Measurements from ENCODE around the gene CTSD. TPM values are rescaled to one million over a fixed set of nuclear protein-coding genes. Genes with fewer than 3 reads are reported as not detected.

The CTSD gene
- total RNA-seq, 1 experiment from 2014 or later = 199 TPM

GRCh38 chr11:1752907-1753228 lies 10.9 kb downstream of the CTSD start (continued):
- TF ChIP-seq FOXP1 (CRISPR knock-in tag; IDR thresholded peaks at IDR 0.05; ENCODE audit: borderline replicate concordance) (no peak), ZNF232 (CRISPR knock-in tag; IDR thresholded peaks at IDR 0.05) (no peak)

GRCh38 chr11:1751999-1752906 lies 11.5 kb downstream of the CTSD start:
- H3K27me3 Mint-ChIP-seq (ENCODE audit: low read depth) = peaks cover 34% of the 10 kb centered on the region
- no peak for DNase-seq (ENCODE audit: low spot score)
- no peak overlapping the region for H3K27ac Mint-ChIP-seq
- no peaks in the 10 kb centered on the region for H3K36me3 Mint-ChIP-seq
- ChIA-PET POLR2A (no interaction called here), CTCF (interaction anchor here (1.2 to 4.4 kb wide), 3 partner anchors 59 to 100 kb away, joined by 3 to 32 read pairs (median 6); no protein-coding TSS in a partner anchor)
- H3K4me1 Mint-ChIP-seq = peaks cover 12% of the 10 kb centered on the region
- no peaks in the 10 kb centered on the region for H3K9me3 Mint-ChIP-seq
- no peak overlapping the region for H3K4me3 Mint-ChIP-seq
- TF ChIP-seq CDX4 (CRISPR knock-in tag; IDR thresholded peaks at IDR 0.05; ENCODE audit: borderline replicate concordance) (no peak), NR2C2 (CRISPR knock-in tag; IDR thresholded peaks at IDR 0.05) (no peak), ELF4 (CRISPR knock-in tag; IDR thresholded peaks at IDR 0.05; ENCODE audit: low read depth) (no peak), ARID4B (CRISPR knock-in tag; IDR thresholded peaks at IDR 0.05; ENCODE audit: borderline replicate concordance) (no peak), ZBTB21 (CRISPR knock-in tag; IDR thresholded peaks at IDR 0.05; ENCODE audit: borderline replicate concordance) (no peak), ZNF263 (CRISPR knock-in tag; IDR thresholded peaks at IDR 0.05; ENCODE audit: low read depth) (no peak), GABPB1 (CRISPR knock-in tag; IDR thresholded peaks at IDR 0.05) (no peak), NFATC4 (CRISPR knock-in tag; IDR thresholded peaks at IDR 0.05) (no peak), ZMAT4 (CRISPR knock-in tag; IDR thresholded peaks at IDR 0.05) (no peak)
- no peak for ATAC-seq

GRCh38 chr11:1751531-1751921 lies 12.2 kb downstream of the CTSD start:
- TF ChIP-seq ZNF423 (CRISPR knock-in tag; IDR thresholded peaks at IDR 0.05) (no peak), JAZF1 (CRISPR knock-in tag; IDR thresholded peaks at IDR 0.05) (no peak), HMGXB4 (CRISPR knock-in tag; IDR thresholded peaks at IDR 0.05) (no peak), CREB1 (CRISPR knock-in tag; IDR thresholded peaks at IDR 0.05) (no peak)
- TF ChIP-seq, protein P1, sequence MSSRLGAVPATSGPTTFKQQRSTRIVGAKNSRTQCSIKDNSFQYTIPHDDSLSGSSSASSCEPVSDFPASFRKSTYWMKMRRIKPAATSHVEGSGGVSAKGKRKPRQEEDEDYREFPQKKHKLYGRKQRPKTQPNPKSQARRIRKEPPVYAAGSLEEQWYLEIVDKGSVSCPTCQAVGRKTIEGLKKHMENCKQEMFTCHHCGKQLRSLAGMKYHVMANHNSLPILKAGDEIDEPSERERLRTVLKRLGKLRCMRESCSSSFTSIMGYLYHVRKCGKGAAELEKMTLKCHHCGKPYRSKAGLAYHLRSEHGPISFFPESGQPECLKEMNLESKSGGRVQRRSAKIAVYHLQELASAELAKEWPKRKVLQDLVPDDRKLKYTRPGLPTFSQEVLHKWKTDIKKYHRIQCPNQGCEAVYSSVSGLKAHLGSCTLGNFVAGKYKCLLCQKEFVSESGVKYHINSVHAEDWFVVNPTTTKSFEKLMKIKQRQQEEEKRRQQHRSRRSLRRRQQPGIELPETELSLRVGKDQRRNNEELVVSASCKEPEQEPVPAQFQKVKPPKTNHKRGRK (CRISPR knock-in tag; IDR thresholded peaks at IDR 0.05; ENCODE audit: borderline replicate concordance) = no peak
- ATAC-seq = no peak
- CTCF ChIA-PET = interaction anchor here (1.2 to 4.4 kb wide), 3 partner anchors 58 to 99 kb away, joined by 3 to 32 read pairs (median 6); no protein-coding TSS in a partner anchor

More at GRCh38 chr11:1751531-1751921, 12.2 kb downstream of the CTSD start:
- Mint-ChIP-seq H3K9me3 (no peaks in the 10 kb centered on the region), H3K27me3 (ENCODE audit: low read depth) (peaks cover 39% of the 10 kb centered on the region), H3K27ac (no peak overlapping the region), H3K36me3 (no peaks in the 10 kb centered on the region), H3K4me1 (peaks cover 12% of the 10 kb centered on the region), H3K4me3 (no peak overlapping the region)
- POLR2A ChIA-PET = no interaction called here
- no peak for DNase-seq (ENCODE audit: low spot score)
